GM18861 (cell line): ENCODE results near the gene TARS1.
A peak's percentile ranks its signal among the peaks of the same experiment; 100 is the strongest.

ENCODE experiments used
- ATAC-seq: cut with Tn5 transposase; IDR thresholded peaks from one replicate; pipeline ENCODE4 v1.9.1; 2021; ENCODE audit not compliant: unreplicated experiment

TARS1 gene

DNA sequence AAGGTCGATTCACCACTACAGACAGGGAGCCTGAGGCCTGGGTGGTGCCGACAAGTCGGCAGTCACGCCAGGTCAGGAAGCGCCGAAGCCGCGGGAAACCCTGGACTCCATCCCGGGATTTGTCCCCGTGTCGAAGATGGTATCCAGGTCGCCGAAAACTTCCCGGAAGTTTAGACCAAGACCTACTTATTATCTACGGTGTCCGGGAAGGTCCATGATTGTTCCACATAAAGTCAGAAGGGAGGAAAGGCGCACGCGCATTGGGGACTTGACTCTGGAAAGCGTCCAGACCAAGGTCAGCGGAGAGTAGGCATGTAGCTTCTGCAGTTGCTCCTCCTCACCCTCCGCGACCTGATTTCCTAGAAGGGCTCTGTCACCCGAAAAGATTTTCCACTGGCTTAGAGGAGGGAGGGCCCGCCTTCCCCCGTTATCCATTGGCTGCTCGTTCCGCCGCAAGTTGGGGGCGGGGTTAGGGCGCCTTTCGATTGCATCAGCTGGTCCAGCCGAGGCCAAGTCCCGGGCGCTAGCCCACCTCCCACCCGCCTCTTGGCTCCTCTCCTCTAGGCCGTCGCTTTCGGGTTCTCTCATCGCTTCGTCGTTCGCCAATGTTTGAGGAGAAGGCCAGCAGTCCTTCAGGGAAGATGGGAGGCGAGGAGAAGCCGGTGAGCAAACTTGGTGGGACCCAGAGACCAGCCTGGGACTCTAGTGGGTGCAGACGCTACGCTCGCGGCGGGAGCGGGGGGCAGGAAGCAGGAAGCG, at the start of gene TARS1:
Gene TARS1 (plus strand): TSS at position 484 of the 759 bp plus-strand sequence. CDS start 122 bp downstream, at position 606.
- ATAC-seq: peak; percentile 91

DNA sequence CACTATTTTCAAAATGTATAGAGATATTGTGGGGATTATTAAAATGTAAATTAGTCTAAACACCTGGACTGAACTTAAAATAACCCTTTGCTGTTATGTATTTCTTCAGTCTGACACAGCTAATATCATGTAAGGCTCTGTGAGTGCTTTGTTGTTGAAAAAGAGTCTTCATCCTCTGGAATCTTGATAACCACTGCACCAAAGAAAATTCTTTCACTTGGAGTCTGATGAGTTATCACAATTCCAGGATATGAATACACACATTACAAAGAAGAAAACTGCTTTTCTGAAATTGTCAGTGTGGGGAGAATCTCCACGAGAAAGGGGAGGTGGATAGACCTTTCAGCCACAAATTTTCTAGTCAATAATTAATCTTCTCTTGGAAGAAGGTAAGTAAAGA, 42.3 kb upstream of the TARS1 start:
- no peak for ATAC-seq

DNA sequence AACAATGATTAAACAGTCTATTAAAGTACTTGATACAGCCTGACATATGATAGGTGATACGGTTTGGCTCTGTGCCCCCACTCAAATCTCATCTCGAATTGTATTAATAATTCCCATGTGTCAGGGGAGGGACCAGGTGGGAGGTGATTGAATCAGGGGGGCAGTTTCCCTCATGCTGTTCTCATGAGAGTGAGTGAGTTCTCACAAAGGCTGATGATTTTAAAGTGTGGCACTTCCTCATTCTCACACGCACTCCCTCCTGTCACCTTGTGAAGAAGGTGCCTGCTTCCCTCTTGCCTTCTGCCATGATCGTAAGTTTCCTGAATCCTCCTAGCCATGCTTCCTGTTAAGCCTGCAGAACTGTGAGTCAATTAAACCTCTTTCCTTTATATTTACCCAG, 40.1 kb upstream of the TARS1 start:
- ATAC-seq: no peak

DNA sequence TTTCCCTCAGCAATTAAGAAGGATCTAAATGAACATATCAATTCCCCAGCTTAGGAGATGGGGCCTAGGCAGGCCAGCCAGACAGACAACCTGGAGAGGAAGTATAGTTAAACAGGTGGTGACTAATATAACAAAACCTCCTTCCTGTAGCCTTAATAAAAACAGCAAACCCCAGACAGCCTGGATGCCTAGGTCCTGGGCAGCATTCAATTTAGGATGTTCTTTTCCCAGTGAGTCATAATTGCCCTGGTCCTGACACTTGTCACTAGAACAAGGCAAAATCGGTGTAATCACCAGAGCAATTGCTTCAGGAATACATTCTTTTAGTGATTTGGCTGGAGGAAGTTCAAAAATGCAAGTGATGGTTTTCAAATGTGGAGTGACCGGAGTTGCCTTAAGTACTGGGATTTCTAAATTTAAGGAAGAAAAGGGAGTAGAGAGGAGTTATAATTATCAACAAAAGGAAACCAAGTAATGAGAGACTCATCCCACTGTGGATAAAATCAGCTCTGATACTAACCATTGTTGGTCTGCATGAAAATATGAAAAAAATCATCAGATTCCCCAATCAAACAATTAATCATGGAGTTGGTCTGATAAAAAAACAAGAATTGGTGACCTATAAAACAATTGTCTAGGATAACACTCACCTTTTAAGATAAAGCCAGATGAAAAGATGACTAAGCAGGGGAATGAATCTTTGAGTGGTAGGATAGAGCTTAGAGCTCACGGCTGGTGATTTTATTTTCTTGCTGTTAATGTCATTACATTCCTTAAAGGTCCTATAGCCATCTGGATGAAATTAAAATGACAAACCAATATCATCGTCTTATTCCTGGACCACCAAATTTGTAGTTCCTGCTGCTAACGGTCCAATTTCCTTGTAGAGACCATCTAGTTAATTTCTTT, 39.0 kb upstream of the TARS1 start:
- no peak for ATAC-seq

DNA sequence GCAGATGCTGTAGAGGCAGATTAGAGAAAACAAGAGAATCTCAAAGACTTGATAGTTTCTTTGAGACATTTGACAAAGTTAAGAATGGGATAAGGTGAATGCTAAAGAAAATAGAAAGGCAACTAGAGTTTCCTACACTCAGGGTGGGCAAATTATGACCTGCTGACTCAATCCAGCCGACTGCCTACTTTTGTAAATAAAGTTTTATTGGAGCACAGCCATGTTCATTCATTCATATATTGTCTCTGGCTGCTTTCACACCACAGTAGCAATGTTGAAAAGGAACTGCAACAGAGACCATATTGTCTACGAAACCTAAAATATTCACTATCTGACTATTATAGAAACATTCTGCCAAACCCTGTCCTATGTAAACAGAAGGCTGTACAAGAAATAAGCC, 37.6 kb upstream of the TARS1 start:
- ATAC-seq: no peak

DNA sequence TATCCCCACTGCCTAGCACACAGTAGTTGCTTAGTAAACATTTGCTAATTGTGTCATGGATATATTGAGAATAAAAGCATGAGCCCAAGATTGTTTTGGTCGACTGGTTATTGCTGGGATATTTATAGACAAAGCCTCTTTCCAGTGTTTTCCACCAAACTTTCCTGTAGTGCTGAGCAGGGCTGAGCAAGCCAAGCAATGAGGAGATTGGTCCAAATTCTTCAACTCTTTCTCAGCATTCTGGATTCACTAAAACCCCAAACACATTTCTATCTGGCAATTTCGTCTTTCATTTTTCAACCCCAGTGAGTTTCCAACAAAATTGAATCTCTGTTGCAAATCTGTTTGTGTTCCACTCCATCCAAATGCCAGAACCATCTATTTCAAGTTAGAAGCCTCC, 31.9 kb upstream of the TARS1 start:
- no peak for ATAC-seq

DNA sequence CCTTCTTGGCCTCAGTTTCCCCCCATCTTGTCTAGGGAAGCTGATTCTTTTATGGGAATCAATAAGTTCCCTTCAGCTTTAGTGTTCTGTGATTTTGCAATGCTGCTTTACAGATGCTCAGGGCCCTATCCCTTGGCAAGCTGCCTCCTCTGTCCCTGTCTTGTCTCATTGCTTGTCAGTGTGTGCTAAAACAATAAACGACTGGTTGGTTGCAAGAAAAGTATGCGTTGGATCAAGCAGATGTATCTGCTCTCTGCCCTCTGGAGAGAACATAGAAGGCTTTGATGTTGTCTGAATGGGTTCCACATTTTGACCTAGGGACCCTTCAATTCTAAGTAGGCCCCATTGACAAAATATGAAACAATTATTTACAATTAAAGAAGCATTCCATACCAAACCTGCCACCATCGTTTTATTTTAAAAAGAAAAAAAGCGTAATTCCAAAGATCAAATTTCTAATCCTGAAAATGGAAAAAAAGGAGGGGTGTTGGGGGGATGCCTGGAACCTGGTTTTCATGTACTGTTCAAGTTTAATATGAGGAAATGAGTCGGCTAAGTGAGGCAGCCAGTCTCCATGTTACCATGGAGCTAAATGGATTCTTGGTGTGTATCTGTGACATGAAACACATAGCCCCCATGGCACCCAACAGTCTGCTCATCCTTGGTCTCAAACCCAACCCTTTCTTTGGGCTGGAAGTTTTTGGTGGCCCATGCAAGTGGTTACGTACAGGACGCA, 31.2 kb upstream of the TARS1 start:
- ATAC-seq: no peak

DNA sequence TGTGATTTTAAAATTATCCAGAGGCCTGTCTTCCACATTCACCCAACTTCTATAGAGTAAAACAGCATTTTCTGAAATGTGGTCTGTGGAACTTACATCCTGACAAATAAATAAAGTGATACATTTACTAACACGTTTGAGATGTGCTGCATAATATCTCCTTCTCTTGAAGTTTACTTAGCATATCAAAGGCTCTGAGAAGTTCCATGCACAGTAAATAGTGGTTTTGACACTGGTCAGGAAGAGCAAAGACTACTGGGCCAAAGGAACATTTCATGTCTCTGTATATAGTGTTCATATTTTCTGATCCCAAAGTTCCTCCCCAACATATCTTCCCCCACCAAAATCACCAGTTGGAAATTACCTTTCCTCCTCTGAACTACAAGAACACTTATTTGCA, 30.5 kb upstream of the TARS1 start:
- no peak for ATAC-seq

DNA sequence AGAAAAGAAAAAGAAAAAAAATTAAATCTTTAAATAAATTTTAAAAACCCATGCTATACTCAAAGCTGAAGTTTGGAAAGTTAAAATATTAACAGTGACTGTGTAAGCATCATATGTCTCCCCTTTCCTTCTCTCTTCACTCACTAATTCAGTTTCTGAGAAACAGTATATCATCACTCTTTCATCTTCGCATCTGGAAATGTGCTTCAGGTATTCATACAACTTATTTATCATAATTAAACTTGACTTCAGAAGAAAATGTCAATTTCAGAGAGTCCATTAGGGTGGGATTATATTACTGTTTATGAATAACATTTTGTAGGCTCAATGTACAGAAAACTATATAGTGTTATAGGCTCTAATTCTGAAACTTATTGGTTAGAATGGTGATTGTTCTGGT, 29.3 kb upstream of the TARS1 start:
- ATAC-seq: no peak

DNA sequence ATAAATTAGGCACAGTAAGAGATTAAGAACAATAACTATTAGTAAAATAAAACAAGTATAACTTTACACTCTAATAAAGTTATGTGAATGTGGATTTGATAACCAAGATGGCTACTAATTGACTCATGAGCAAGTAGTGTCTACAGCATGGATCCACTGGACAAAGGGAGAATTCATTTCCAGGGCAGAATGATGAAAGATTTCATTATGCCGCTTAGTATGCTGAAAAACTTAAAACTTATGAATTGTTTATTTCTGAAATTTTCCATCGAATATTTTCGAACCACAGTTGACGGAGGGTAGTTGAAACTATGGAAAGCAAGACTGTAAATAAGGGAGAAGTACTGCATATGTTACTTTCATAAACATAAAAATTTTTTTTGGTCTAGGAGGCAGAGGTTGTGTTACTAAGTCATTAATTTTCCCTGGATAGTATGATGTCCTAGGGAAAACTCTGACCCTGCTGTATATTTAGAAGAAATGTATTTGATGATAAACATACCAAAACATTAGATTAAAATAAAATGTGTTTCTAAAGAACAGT, 24.9 kb upstream of the TARS1 start:
- no peak for ATAC-seq

DNA sequence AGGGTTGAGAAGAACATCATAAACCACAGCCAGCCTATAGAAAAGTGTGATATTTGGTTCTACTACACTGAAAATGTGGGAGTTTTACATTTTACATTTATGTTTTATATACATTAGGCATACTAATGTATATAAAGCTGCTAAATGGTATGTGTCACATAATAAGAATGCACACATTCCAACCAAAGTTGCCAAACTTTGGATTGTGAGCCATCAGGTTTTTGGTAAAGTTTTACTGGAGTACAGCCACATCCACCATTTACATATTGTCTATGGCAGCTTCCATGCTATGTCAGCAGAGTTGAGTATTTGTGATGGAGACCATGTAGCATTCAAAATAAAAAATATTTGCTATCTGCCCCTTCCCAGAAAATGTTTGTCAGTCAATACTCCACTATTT, 23.1 kb upstream of the TARS1 start:
- no peak for ATAC-seq

DNA sequence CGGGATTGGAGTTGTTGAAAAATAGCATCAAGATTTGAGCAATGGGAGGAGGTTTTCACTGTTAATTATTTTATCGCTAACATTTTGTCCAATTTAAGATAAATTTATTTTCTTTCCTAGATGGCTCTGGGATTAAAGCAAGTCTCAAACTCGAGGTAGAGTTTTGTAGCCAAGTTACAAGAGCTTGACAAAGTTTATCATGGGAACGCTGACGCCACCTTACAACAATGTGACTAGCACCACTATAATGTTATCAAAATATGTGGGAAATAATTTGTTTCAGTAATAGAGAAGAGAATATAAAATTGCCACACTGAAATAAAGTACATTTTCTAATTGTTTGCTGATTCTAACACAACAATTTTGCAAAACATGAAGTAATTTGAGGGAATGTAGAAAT, 19.8 kb upstream of the TARS1 start:
- no peak for ATAC-seq

DNA sequence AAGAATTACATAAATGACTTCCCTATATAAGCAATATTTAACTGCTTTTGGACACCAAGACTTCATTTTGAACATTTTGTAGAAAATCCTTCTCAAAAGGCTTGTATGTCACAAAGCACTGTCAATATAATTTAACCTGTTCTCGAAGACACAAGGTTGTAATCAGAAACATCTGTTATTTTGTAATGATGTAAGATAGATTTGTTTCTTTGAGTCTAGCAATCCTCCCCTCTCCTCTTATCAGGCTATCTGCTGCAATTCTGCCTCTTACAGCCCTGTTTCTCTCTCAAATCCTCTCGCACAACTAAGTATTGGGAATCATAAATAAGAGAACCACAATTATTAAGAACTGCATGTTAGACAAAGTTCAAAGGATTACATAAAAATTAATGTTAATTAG, 18.6 kb upstream of the TARS1 start:
- no peak for ATAC-seq

DNA sequence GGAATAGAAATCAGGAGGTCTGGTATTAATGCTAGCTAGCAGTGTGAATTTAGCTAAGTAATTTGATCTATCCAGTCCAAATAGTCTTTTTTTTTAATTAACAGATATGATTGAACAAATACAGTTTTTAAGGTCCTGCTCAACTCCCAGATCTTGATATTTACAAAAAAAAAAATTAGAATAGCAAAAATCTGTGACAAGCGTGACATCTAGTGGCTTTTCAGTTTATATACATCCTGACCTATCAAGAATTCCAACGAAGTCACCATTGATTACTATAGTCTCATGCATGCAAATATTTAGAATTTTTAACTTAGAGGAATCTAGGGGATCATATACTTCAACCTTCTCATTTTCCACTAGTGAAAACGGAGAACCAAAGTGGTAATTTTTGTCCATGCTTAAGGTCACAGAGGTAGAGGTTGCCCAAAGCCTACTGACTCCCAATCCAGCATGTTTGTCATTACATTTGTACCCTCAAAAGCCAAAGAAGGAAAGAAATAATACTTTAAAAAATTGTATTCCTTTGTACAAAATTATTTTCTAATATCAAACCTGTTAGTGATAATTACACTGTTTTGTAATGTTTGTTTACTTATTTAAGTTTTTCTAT, 17.6 kb upstream of the TARS1 start:
- no peak for ATAC-seq

DNA sequence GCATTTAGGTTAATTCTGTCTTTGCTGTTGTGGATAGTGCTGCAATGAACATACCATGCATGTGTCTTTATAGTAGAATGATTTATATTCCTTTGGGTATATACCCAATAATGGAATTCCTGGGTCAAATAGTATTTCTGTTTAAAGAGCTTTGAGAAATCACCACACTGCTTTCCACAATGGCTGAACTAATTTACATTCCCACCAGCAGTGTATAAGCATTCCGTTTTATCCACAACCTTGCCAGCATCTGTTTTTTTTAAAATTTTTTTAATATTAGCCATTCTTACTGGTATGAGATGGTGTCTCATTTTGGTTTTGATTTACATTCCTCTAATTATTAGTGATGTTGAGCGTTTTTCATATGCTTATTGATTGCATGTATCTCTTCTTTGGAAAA, 15.5 kb upstream of the TARS1 start:
- ATAC-seq: no peak

DNA sequence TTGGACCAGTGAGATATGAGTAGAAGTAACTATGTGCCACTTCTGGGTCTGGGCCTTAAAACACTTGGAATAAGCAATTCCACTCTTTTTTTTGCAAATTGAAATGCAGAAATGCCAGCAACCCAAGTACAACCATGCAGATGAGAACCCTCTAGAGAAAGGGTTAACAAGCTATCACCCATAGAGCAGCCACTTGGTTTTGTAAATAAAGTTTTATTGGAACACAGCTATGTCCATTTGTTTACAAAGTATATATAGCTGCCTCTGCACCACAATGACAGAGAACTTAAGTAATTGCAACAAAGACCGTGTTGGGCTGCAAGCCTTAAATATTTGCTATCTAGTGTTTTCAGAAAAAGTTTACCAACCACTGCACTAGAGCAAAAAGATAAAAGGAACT, 9.8 kb upstream of the TARS1 start:
- ATAC-seq: no peak

DNA sequence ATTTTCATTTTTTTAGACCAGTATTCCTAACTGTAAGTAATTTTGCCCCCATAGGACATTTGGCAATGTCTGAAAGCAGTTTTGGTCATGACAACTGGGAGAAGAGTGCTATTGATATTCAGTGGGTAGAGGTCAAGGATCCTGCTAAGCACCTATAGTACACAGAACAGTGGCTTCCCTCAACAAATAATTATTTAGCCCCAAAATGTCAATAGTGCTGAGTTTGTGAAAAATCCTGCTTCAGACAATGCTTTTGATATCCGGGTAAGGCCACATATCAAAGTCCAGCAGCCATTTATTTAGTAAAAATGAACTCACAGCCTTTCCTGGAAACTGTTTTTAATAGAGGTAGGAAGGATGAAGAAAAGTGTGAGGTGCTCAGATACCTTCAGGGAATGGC, 8.1 kb upstream of the TARS1 start:
- no peak for ATAC-seq

DNA sequence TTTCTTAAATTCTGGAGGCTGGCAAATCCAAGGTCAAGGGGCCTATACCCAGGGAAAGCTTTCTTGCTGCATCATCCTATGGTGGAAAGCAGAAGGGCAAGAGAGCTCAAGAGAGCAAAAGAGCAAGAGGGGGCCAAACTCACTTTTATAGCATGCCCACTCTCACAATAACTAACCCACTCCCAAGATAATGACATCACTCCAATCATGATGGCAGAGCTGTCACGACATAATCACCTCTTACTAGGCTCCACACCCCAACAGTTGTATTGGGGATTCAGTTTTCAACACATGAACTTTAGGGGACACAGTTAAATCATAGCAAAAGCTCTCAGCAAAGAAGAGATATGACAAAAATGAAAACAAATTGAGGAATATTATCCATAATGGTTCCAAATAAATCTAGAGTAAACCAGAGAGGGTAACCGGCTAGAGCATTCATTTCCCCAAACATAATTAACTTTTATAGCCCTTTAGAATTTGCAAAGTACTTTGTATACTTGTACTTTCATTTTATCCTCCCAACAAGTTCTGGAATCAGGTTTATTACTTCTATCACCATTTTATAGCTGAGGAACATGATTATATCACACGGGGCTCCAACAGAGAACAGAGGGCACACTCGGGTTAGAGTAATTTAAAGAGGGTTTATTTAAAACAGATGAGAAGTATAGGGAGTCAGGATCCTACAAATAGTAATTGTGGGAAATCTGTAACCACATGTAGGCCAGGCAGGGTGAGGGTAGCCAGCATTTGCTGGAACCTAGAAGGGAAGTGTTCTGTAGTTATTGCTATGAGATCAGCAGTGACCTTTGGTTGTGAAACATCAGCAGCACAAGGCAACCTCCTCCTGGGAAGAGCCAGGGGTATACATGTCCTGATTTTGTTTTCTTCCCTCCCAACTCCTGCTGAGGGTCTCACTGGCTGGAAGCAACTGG, 7.2 kb upstream of the TARS1 start:
- no peak for ATAC-seq

DNA sequence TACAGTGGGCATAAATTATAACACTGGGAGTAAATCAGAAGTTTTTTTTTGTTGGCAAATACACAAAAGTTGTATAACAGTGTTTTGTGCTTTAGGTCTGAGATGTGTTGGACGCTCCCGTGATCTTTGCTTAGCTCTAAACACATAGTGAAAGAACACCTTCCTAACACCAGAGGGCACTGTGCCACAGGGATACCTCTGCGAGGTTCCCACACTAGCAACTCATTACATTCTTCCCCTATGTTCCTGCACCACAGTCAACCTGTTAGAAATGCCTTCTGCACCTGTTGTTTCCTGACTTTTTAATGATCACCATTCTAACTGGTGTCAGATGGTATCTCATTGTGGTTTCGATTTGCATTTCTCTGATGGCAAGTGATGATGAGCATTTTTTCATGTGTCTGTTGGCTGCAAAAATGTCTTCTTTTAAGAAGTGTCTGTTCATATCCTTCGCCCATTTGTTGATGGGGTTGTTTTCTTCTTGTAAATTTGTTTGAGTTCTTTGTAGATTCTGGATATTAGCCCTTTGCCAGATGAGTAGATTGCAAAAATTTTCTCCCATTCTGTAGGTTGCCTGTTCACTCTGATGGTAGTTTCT, 4.8 kb upstream of the TARS1 start:
- peak; percentile 60 for ATAC-seq
